SH-SY5Y (cell line): ENCODE results near the gene AGMO.

Source experiments
- GATA2 ChIP-seq: IDR thresholded peaks from 2 replicates; pipeline ENCODE4 v1.6.1; 2011; ENCODE audit warnings: mild to moderate bottlenecking, low read depth, low read length
- GATA3 ChIP-seq: IDR thresholded peaks from 2 replicates; pipeline ENCODE4 v1.6.1; 2011; ENCODE audit warnings: low read depth, mild to moderate bottlenecking, low read length, moderate library complexity

DNA sequence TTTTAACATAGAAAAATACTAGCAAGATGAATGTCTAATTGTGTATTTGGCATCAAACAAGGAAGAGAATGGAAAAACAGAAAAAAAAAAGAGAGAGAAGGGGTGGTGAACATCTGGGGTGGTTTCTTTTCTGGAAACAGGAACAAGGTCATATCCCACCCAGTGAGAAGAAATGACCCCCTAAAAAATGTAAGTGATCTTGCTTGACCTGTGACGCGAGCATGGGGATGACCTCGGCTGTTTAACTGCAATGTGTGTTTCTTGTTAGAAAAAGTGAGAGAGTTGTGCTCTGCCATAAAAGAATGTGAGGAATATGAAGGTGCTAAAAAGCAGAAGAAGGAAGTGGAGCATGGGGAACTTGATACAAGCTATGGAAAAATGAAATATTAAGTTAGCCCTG is 258.5 kb downstream of the AGMO start:
- TF ChIP-seq GATA2 (no peak), GATA3 (no peak)
